HepG2 (cell line): ENCODE results near the gene CAMSAP2. TPM values are rescaled to one million over a fixed set of nuclear protein-coding genes. Genes with fewer than 3 reads are reported as not detected.

Experiments used
- ARNTL ChIP-seq: sonication (generic); formaldehyde crosslinking; IDR thresholded peaks from 2 replicates; pipeline ENCODE4 v1.4.0; 2020; ENCODE audit warnings: mild to moderate bottlenecking, missing genetic modification reagents
- ATF1 ChIP-seq: IDR thresholded peaks from 2 replicates; pipeline ENCODE4 v1.6.1; 2016; ENCODE audit warnings: mild to moderate bottlenecking, control low read depth
- CBX5 ChIP-seq: sonication (generic); formaldehyde crosslinking; IDR thresholded peaks from 2 replicates; pipeline ENCODE4 v1.4.0; 2020; ENCODE audit warnings: missing genetic modification reagents, borderline replicate concordance
- CCAR2 ChIP-seq: fragments of 200-400 bp; formaldehyde crosslinking; optimal IDR thresholded peaks from 2 replicates; pipeline ENCODE3; 2018; ENCODE audit warnings: low read depth, mild to moderate bottlenecking, low read length, moderate library complexity
- DNMT1 ChIP-seq: sonication (generic); formaldehyde crosslinking; IDR thresholded peaks from 2 replicates; pipeline ENCODE4 v1.5.1; 2020; ENCODE audit warnings: mild to moderate bottlenecking, missing genetic modification reagents
- FOSL2 ChIP-seq: sonication (generic); formaldehyde crosslinking; IDR thresholded peaks from 2 replicates; pipeline ENCODE4 v1.4.0; 2020; ENCODE audit warnings: missing genetic modification reagents
- FOXP1 ChIP-seq, 2 experiments: fragments of 450-650 bp in 1 of 2; IDR thresholded peaks; 2 replicates each; pipeline ENCODE4 v1.6.1; 2017 to 2018; ENCODE audit warnings: antibody characterized with exemption in 1 of 2
- GATAD1 ChIP-seq: IDR thresholded peaks from 2 replicates; pipeline ENCODE4 v1.6.1; 2016; ENCODE audit warnings: missing genetic modification reagents, missing compliant biosample characterization
- GTF3A ChIP-seq: sonication (generic); formaldehyde crosslinking; conservative IDR thresholded peaks from 2 replicates; pipeline ENCODE4 v1.4.0; 2020; ENCODE audit warnings: mild to moderate bottlenecking, missing genetic modification reagents
- HCFC1 ChIP-seq: fragments of 150-350 bp; IDR thresholded peaks from 2 replicates; pipeline ENCODE4 v1.6.1; 2014; ENCODE audit warnings: low read depth, low read length
- HNRNPK ChIP-seq: fragments of 200-400 bp; formaldehyde crosslinking; IDR thresholded peaks from 2 replicates; pipeline ENCODE4 v1.6.1; 2018; ENCODE audit warnings: low read length, low read depth, moderate library complexity, mild to moderate bottlenecking; ENCODE audit not compliant: poor library complexity, severe bottlenecking
- HNRNPLL ChIP-seq: fragments of 200-400 bp; formaldehyde crosslinking; IDR thresholded peaks from 2 replicates; pipeline ENCODE4 v1.6.1; 2017; ENCODE audit warnings: mild to moderate bottlenecking, low read depth, low read length; ENCODE audit not compliant: poor library complexity, severe bottlenecking
- IKZF1 ChIP-seq: fragments of 450-650 bp; IDR thresholded peaks from 2 replicates; pipeline ENCODE4 v1.7.1; 2016
- KAT7 ChIP-seq: IDR thresholded peaks from 2 replicates; pipeline ENCODE4 v1.6.1; 2018; ENCODE audit warnings: borderline replicate concordance, missing compliant biosample characterization
- KDM1A ChIP-seq: IDR thresholded peaks from 2 replicates; pipeline ENCODE4 v1.6.1; 2016; ENCODE audit warnings: missing compliant biosample characterization
- MBNL3 ChIP-seq: fragments of 250-450 bp; sonication (Bioruptor Pico); conservative IDR thresholded peaks from 2 replicates; pipeline ENCODE4 v1.8.0; 2022; ENCODE audit warnings: mild to moderate bottlenecking, inconsistent platforms
- MLX ChIP-seq: IDR thresholded peaks from 2 replicates; pipeline ENCODE4 v1.6.1; 2016
- NFE2L2 ChIP-seq: fragments of 150-350 bp; IDR thresholded peaks from 2 replicates; pipeline ENCODE4 v1.6.1; 2014; ENCODE audit warnings: low read length
- NR1H2 ChIP-seq: sonication (generic); formaldehyde crosslinking; IDR thresholded peaks from 2 replicates; pipeline ENCODE4 v1.8.1; 2022; ENCODE audit warnings: low read depth, missing genetic modification reagents, borderline replicate concordance
- PBX2 ChIP-seq: IDR thresholded peaks from 2 replicates; pipeline ENCODE4 v1.6.1; 2016; ENCODE audit warnings: control low read depth
- POLR2AphosphoS2 ChIP-seq: IDR thresholded peaks from 2 replicates; pipeline ENCODE4 v1.6.1; 2011; ENCODE audit warnings: low read depth, low read length, improper control_type of control experiment
- POLR2AphosphoS5 ChIP-seq: IDR thresholded peaks from 2 replicates; pipeline ENCODE4 v1.6.1; 2012; ENCODE audit warnings: low read depth, low read length
- SNRNP70 ChIP-seq: fragments of 200-400 bp; formaldehyde crosslinking; IDR thresholded peaks from 2 replicates; pipeline ENCODE4 v1.6.1; 2017; ENCODE audit warnings: mild to moderate bottlenecking, low read depth, low read length, moderate library complexity
- TBL1XR1 ChIP-seq: fragments of 150-350 bp; IDR thresholded peaks from 2 replicates; pipeline ENCODE4 v1.6.1; 2014; ENCODE audit warnings: borderline replicate concordance, low read length; ENCODE audit not compliant: partially characterized antibody
- ZBTB3 ChIP-seq: sonication (generic); formaldehyde crosslinking; IDR thresholded peaks from 2 replicates; pipeline ENCODE4 v1.4.0; 2020; ENCODE audit warnings: low read depth, mild to moderate bottlenecking, moderate library complexity, missing genetic modification reagents, borderline replicate concordance
- ZBTB7B ChIP-seq: sonication (generic); formaldehyde crosslinking; IDR thresholded peaks from 2 replicates; pipeline ENCODE4 v1.4.0; 2020; ENCODE audit warnings: missing genetic modification reagents
- ZMAT5 ChIP-seq: sonication (generic); formaldehyde crosslinking; IDR thresholded peaks from 2 replicates; pipeline ENCODE4 v1.5.0; 2020; ENCODE audit warnings: mild to moderate bottlenecking, low read depth, missing genetic modification reagents, borderline replicate concordance
- ZNF17 ChIP-seq: sonication (generic); formaldehyde crosslinking; IDR thresholded peaks from 2 replicates; pipeline ENCODE4 v1.5.0; 2020; ENCODE audit warnings: mild to moderate bottlenecking, missing genetic modification reagents
- ZNF337 ChIP-seq: sonication (generic); formaldehyde crosslinking; IDR thresholded peaks from 2 replicates; pipeline ENCODE4 v1.5.1; 2020; ENCODE audit warnings: missing genetic modification reagents, low read depth, mild to moderate bottlenecking, borderline replicate concordance
- ZNF33A ChIP-seq: sonication (generic); formaldehyde crosslinking; IDR thresholded peaks from 2 replicates; pipeline ENCODE4 v1.5.1; 2020; ENCODE audit warnings: missing genetic modification reagents, mild to moderate bottlenecking, moderate library complexity, borderline replicate concordance
- ZNF788 ChIP-seq: sonication (generic); formaldehyde crosslinking; IDR thresholded peaks from 2 replicates; pipeline ENCODE4 v1.5.0; 2020; ENCODE audit warnings: mild to moderate bottlenecking, missing genetic modification reagents, borderline replicate concordance
- polyA plus RNA-seq, 8 experiments: library from polyadenylated mRNA; depleted of rRNA in 3 of 8; stranded (reverse) in 7 of 8; unstranded in 1 of 8; fragments of >200 nt; fragmentation: Illumina TruSeq in 4 of 8; extraction: Trizol in 4 of 8; gene quantifications; 2 replicates each; pipeline versions ENCODE4 v1.2.1 to v1.2.3, GENCODE V29; 2011 to 2016; ENCODE audit warnings: low read depth in 4 of 8, missing spikeins in 1 of 8, mixed read lengths in 1 of 8; ENCODE audit not compliant: insufficient read depth in 1 of 8
- total RNA-seq, 5 experiments: library from RNA; depleted of rRNA; stranded (reverse); fragments of >200 nt; fragmentation: Illumina TruSeq; extraction: Trizol; gene quantifications; 2 replicates each; pipeline ENCODE4 v1.2.3, GENCODE V29; 2016; ENCODE audit warnings: low read depth in 1 of 5

CAMSAP2 gene
- total and polyA plus RNA-seq, 2 of the 13 experiments (the other 11 are each of a cell fraction or from before 2014, with no cell fraction given): 3.4 to 8.2 TPM

- TF ChIP-seq HNRNPK (peak; percentile 88), ATF1 (no peak), PBX2 (CRISPR knock-in tag) (no peak), ZNF17 (CRISPR knock-in tag) (no peak), ZBTB7B (CRISPR knock-in tag) (0 out of 2 replicates have a peak, but pooled peaks have one; percentile 24), KDM1A (CRISPR knock-in tag) (no peak), HNRNPLL (peak; percentile 56), TBL1XR1 (no peak), DNMT1 (CRISPR knock-in tag) (no peak; the same call in 1 of the 2 replicates), NR1H2 (CRISPR knock-in tag) (0 out of 2 replicates have a peak, but pooled peaks have one; percentile 37), GTF3A (no peak), POLR2AphosphoS2 (no peak), ZBTB3 (CRISPR knock-in tag) (no peak), CCAR2 (no peak), ARNTL (CRISPR knock-in tag) (0 out of 2 replicates have a peak, but pooled peaks have one; percentile 14), ZMAT5 (no peak), SNRNP70 (no peak), MBNL3 (CRISPR knock-in tag) (no peak), ZNF337 (CRISPR knock-in tag) (no peak), KAT7 (no peak; the same call in 1 of the 2 replicates), GATAD1 (CRISPR knock-in tag) (peak; percentile 41; the same call in 1 of the 2 replicates), ZNF788 (peak; percentile 85; the same call in 1 of the 2 replicates), POLR2AphosphoS5 (peak; percentile 75), NFE2L2 (no peak), FOXP1 (IDR thresholded peaks at IDR 0.05) (no peak), FOXP1 (CRISPR knock-in tag; IDR thresholded peaks at IDR 0.05) (no peak), IKZF1 (no peak), HCFC1 (no peak; the same call in 1 of the 2 replicates), ZNF33A (CRISPR knock-in tag) (no peak), FOSL2 (CRISPR knock-in tag) (no peak), MLX (CRISPR knock-in tag) (no peak), CBX5 (no peak; the same call in 1 of the 2 replicates)
These were observed 407 bp downstream of the CAMSAP2 start (continued) for GRCh38 chr1:200738949-200739651.
